GM18505 (cell line): ENCODE data around the gene LRRN2.

Experiments
- ATAC-seq: cut with Tn5 transposase; IDR thresholded peaks from one replicate; pipeline ENCODE4 v1.9.1; 2021; ENCODE audit not compliant: unreplicated experiment
- POLR2A ChIP-seq: IDR thresholded peaks from 4 replicates; pipeline ENCODE4 v1.6.1; 2011; ENCODE audit warnings: borderline replicate concordance; ENCODE audit not compliant: insufficient read depth, insufficient read length; ENCODE audit errors: extremely low read depth

Gene LRRN2

GRCh38 chr1:204651843-204652421 is 33.6 kb downstream of the LRRN2 start:
- TF ChIP-seq POLR2A: no peak
- no peak for ATAC-seq

DNA sequence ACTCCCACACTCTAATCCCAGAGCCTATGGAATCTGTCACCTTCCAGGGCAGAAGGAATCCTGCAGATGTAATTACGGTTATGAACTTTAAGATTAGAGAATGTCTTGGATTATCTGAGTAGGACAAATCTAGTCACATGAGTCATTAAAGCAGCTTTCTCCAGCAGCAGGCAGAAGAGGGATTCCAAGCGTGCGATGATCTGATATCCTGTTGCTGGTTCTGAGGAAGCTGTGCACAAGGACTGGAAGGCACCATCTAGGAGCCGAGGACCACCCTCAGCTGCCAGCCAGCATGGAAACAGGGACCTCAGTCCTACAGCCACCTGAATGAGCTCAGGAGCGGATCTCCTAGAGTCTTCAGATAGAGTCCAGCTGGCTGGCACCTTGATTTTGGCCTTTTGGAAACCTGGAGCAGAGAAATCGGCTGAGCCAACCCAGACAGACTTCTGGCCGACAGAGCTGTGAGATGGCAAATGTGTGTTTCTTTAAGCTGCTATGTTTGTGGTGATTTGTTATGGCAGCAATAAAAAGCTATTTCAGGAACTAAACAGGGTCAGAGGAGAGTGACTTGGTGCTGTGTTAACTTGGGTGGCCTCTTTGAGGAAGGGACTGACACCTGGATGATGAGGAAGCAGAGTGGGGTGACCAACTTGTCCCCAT is 34.5 kb downstream of the LRRN2 start:
- TF ChIP-seq POLR2A: no peak
- ATAC-seq: no peak

GRCh38 chr1:204649721-204650521 is 35.6 kb downstream of the LRRN2 start:
- TF ChIP-seq POLR2A: no peak

GRCh38 chr1:204648576-204648975 is 37.0 kb downstream of the LRRN2 start:
- ATAC-seq: no peak
- no peak for TF ChIP-seq POLR2A

More at GRCh38 chr1:204649721-204650521, 35.6 kb downstream of the LRRN2 start:
- no peak for ATAC-seq

DNA sequence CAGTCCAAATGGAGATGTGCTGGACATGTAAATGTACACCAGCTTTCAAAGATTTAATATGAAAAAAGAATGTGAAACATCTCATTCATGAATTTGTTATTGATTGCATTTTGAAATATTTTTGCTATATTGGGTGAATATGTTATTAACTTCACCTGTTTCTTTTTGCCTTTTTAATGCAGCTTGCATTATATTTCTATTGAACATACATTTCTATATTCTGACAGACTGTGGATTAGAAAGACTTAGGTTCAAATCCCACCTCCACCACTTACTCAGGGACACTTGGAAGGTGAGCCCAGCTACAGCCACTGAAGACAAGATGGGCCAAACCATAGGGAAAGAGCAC is 37.8 kb downstream of the LRRN2 start:
- TF ChIP-seq POLR2A: no peak

DNA sequence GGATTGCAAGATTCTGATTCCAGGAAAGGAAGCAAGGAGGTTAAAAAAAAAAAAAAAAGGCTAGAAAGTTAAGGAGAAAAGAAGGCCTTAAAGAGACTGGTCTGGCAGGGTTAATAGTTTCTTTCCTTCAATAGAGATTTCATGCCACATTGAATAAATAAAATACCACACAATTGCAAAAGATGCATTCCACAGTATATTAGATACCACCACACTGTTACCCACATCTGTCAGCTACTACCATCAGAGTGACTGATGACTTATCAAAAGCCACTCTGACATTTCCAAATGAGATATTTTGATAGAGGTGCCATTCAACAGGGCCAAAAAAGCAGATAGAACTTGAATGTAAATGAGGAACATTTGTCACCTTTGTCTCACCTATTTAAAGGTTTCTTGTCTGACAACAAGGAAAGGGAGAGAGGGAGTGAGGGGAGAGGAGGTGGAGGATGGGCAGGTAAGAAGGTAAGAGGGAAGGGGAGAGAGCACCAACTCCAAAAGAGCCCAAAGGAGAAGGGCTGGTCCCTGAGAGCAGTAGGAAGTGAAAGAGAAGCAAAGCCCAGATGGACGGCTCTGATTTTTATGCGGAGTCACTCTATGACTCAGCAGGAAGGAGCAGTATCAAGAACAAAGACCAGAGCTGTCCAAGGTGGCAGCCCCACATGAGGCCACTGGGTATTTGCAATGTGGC is 38.3 kb downstream of the LRRN2 start:
- no peak for TF ChIP-seq POLR2A
- no peak for ATAC-seq

More for the DNA sequence above, 37.8 kb downstream of the LRRN2 start:
- no peak for ATAC-seq

DNA sequence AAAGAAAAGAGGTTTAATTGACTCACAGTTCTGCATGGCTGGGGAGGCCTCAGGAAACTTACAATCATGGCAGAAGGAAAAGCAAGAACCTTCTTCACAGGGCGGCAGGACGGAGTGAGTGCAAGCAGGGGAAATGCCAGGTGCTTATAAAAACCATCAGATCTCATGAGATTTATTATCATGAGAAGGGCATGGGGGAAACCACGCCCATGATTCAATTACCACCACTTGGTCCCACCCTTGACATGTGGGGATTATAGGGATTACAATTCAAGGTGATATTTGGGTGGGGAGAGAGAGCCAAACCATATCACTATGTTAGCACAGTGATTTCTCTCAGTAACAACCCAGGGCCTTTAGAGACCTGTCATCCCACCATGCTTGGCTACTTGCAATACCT is 39.9 kb downstream of the LRRN2 start:
- TF ChIP-seq POLR2A: no peak
- ATAC-seq: no peak

- no peak for TF ChIP-seq POLR2A
- ATAC-seq: no peak
These were observed 40.3 kb downstream of the LRRN2 start for GRCh38 chr1:204645251-204645650.

DNA sequence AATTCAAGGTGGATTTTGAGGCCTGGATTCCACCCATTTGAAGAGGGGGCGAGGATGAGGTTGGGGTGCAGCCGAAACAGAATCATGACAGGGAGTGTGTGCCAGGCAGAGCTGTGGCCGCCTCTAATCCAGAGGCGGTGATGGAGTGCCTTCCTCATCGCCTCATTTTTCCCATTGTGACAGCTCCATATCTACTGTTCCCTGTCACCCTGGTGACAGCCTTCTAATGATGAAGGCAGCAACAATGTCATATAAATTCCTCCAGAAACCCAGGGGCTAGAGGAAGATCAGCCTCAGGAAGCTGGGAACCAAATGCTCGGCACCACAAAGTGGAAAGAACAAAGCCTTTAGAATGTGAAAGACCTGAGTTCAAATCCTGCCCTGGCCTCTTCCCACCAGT is 42.0 kb downstream of the LRRN2 start:
- TF ChIP-seq POLR2A: no peak
- no peak for ATAC-seq

- TF ChIP-seq POLR2A: no peak
- no peak for ATAC-seq
These were observed 43.6 kb downstream of the LRRN2 start for GRCh38 chr1:204641936-204642335.

- no peak for TF ChIP-seq POLR2A
- no peak for ATAC-seq
These were observed 44.1 kb downstream of the LRRN2 start for GRCh38 chr1:204641455-204641854.

- no peak for ATAC-seq
- TF ChIP-seq POLR2A: no peak
These were observed 45.0 kb downstream of the LRRN2 start for GRCh38 chr1:204640578-204640977.

GRCh38 chr1:204634260-204634910 is 51.2 kb downstream of the LRRN2 start:
- no peak for ATAC-seq
- TF ChIP-seq POLR2A: no peak

DNA sequence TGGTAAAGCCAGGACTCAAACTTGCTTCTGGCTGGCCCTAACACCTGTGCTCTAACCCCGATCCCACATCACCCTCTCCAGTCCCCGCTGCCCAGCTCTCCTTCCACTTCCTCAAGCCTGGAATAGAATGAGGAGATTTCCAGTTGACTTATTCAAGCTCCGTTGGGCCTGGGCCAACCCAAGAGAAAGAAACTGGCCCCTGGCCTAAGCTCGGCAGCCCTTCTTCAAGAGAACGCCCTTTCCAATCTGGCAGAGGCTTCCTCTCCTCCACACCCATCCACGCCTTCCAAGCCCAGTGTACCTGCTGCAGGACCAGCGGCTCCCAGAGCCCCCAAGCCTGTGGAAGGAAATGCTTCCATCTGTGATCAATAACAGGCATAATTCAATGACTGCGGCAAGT is 51.9 kb downstream of the LRRN2 start:
- ATAC-seq: no peak
- no peak for TF ChIP-seq POLR2A
